Fibroblast of pulmonary artery (primary cell): ENCODE data around the gene RIGI.
A peak's percentile ranks its signal among the peaks of the same experiment; 100 is the strongest.
"Not testable (repeated sequence)": the region's sequence is repeated elsewhere in the genome, so short reads cannot be mapped to it uniquely, and the experiment has no call there.

Experiments
- DNase-seq: peaks from one replicate; pipeline ENCODE4 v3.0.0-alpha.2; 2010; ENCODE audit warnings: low read depth
- H3K4me3 ChIP-seq: replicated peaks from 2 replicates; pipeline ENCODE4 v1.5.1; 2011; ENCODE audit warnings: low read depth, mild to moderate bottlenecking, control low read depth, low read length, moderate library complexity
- CTCF ChIP-seq: IDR thresholded peaks from 2 replicates; pipeline ENCODE4 v1.5.1; 2011; ENCODE audit warnings: mild to moderate bottlenecking, control low read depth, low read length, inconsistent platforms; ENCODE audit errors: missing control alignments

RIGI gene

GRCh38 chr9:32533336-32533735, 7.3 kb upstream of the RIGI start:
- DNase-seq: no peak
- H3K4me3 ChIP-seq: no peak overlapping the region
- TF ChIP-seq CTCF: no peak

GRCh38 chr9:32526707-32527048, 682 bp upstream of the RIGI start:
- H3K4me3 ChIP-seq: peak overlapping the region; percentile 66

GRCh38 chr9:32525709-32526030, 326 bp downstream of the RIGI start:
- no peak for TF ChIP-seq CTCF
- peak overlapping the region; percentile 66 for H3K4me3 ChIP-seq

More at GRCh38 chr9:32526707-32527048, 682 bp upstream of the RIGI start:
- no peak for TF ChIP-seq CTCF
- DNase-seq: no peak

GRCh38 chr9:32524892-32525708, 896 bp downstream of the RIGI start:
- peak overlapping the region; percentile 66 for H3K4me3 ChIP-seq
- peak; percentile 27 for DNase-seq
- no peak for TF ChIP-seq CTCF

More at GRCh38 chr9:32525709-32526030, 326 bp downstream of the RIGI start:
- DNase-seq: no peak

GRCh38 chr9:32524558-32524891, 1.5 kb downstream of the RIGI start:
- H3K4me3 ChIP-seq: peak overlapping the region; percentile 66
- DNase-seq: not testable (repeated sequence)

- no peak for DNase-seq
- no peak for TF ChIP-seq CTCF
- no peak overlapping the region for H3K4me3 ChIP-seq
Observed at GRCh38 chr9:32523910-32524309, 2.1 kb downstream of the RIGI start.

GRCh38 chr9:32518276-32518675, 7.7 kb downstream of the RIGI start:
- TF ChIP-seq CTCF: no peak
- no peak for DNase-seq
- H3K4me3 ChIP-seq: no peak overlapping the region

GRCh38 chr9:32516241-32516640, 9.8 kb downstream of the RIGI start:
- no peak for TF ChIP-seq CTCF
- no peak overlapping the region for H3K4me3 ChIP-seq
- no peak for DNase-seq
